HG02571 (cell line): ENCODE results near the gene KIF12.

ENCODE experiments used
- ATAC-seq: cut with Tn5 transposase; IDR thresholded peaks from one replicate; pipeline ENCODE4 v1.9.1; 2021; ENCODE audit warnings: mild to moderate bottlenecking, moderate library complexity; ENCODE audit not compliant: unreplicated experiment

KIF12 gene

GRCh38 chr9:114107286-114108001 is 8.4 kb upstream of the KIF12 start:
- ATAC-seq: no peak

- no peak for ATAC-seq
Measured at GRCh38 chr9:114105236-114105635, 6.1 kb upstream of the KIF12 start.

GRCh38 chr9:114102484-114102883 is 3.4 kb upstream of the KIF12 start:
- no peak for ATAC-seq

- no peak for ATAC-seq
Measured at GRCh38 chr9:114100536-114100935, 1.4 kb upstream of the KIF12 start.

- ATAC-seq: no peak
Measured at GRCh38 chr9:114099669-114100270, 678 bp upstream of the KIF12 start.

- no peak for ATAC-seq
Measured at GRCh38 chr9:114098021-114098935, 814 bp downstream of the KIF12 start.

GRCh38 chr9:114097613-114098020 is 1.5 kb downstream of the KIF12 start:
- ATAC-seq: no peak

GRCh38 chr9:114096866-114097612 is 2.1 kb downstream of the KIF12 start:
- no peak for ATAC-seq

- no peak for ATAC-seq
Measured at GRCh38 chr9:114096041-114096511, 3.0 kb downstream of the KIF12 start.

GRCh38 chr9:114094971-114095370 is 4.1 kb downstream of the KIF12 start:
- ATAC-seq: no peak

- no peak for ATAC-seq
Measured at GRCh38 chr9:114093761-114094505, 5.2 kb downstream of the KIF12 start.

- ATAC-seq: no peak
Measured at GRCh38 chr9:114093031-114093471, 6.0 kb downstream of the KIF12 start.

- no peak for ATAC-seq
Measured at GRCh38 chr9:114092336-114092735, 6.8 kb downstream of the KIF12 start.

GRCh38 chr9:114091711-114092110 is 7.4 kb downstream of the KIF12 start:
- no peak for ATAC-seq

GRCh38 chr9:114090798-114091197 is 8.3 kb downstream of the KIF12 start:
- no peak for ATAC-seq

- ATAC-seq: no peak
Measured at GRCh38 chr9:114089206-114089840, 9.8 kb downstream of the KIF12 start.

- ATAC-seq: no peak
Measured at GRCh38 chr9:114088571-114089170, 10.4 kb downstream of the KIF12 start.

GRCh38 chr9:114087721-114088120 is 11.4 kb downstream of the KIF12 start:
- no peak for ATAC-seq

- ATAC-seq: no peak
Measured at GRCh38 chr9:114086607-114087006, 12.5 kb downstream of the KIF12 start.
